RWPE1 (cell line): ENCODE results near the gene FNTB.
"Not testable (repeated sequence)": the region's sequence is repeated elsewhere in the genome, so short reads cannot be mapped to it uniquely, and the experiment has no call there.

ENCODE experiments used
- CTCF ChIA-PET: fragments of 350-600 bp; sonication (Branson Sonifier 250); formaldehyde crosslinking; extraction: SDS; loops from one replicate; lab custom pipeline; 2021; lab: Yijun Ruan, JAX
- POLR2A ChIA-PET: fragments of 400-600 bp; formaldehyde crosslinking; extraction: SDS; loops from one replicate; lab custom pipeline; 2020; ENCODE audit warnings: antibody characterized with exemption; ENCODE audit not compliant: low non-redundant PET; lab: Yijun Ruan, JAX
- DNase-seq: peaks from one replicate; pipeline ENCODE4 v3.0.0; 2012; ENCODE audit warnings: low spot score
- H3K27ac ChIP-seq: fragments of 450-650 bp; 2 replicates; pipeline ENCODE4 v1.5.1; 2017
- TF ChIP-seq, protein P1 (sequence below): fragments of 450-650 bp; conservative IDR thresholded peaks from 2 replicates; pipeline ENCODE4 v1.5.1; 2017; ENCODE audit warnings: low read depth, mild to moderate bottlenecking

The FNTB gene

GRCh38 chr14:65028937-65029336 is 42.2 kb downstream of the FNTB start:
- ChIA-PET POLR2A (no interaction called here), CTCF (no interaction called here)
- TF ChIP-seq, protein P1, sequence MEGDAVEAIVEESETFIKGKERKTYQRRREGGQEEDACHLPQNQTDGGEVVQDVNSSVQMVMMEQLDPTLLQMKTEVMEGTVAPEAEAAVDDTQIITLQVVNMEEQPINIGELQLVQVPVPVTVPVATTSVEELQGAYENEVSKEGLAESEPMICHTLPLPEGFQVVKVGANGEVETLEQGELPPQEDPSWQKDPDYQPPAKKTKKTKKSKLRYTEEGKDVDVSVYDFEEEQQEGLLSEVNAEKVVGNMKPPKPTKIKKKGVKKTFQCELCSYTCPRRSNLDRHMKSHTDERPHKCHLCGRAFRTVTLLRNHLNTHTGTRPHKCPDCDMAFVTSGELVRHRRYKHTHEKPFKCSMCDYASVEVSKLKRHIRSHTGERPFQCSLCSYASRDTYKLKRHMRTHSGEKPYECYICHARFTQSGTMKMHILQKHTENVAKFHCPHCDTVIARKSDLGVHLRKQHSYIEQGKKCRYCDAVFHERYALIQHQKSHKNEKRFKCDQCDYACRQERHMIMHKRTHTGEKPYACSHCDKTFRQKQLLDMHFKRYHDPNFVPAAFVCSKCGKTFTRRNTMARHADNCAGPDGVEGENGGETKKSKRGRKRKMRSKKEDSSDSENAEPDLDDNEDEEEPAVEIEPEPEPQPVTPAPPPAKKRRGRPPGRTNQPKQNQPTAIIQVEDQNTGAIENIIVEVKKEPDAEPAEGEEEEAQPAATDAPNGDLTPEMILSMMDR, result no peak

GRCh38 chr14:65031321-65031720 is 44.6 kb downstream of the FNTB start:
- POLR2A ChIA-PET, DNase-seq, H3K27ac ChIP-seq: not testable (repeated sequence)
- CTCF ChIA-PET, result interaction anchor here (0.6 kb wide), 1 partner anchor 48 kb away, joined by 3 read pairs; no protein-coding TSS in a partner anchor

More at GRCh38 chr14:65028937-65029336, 42.2 kb downstream of the FNTB start:
- DNase-seq, result no peak
- no peak overlapping the region for H3K27ac ChIP-seq

- no peak for DNase-seq
- CTCF ChIA-PET, result no interaction called here
- TF ChIP-seq, protein P1, result no peak
- POLR2A ChIA-PET, result no interaction called here
- H3K27ac ChIP-seq, result no peak overlapping the region
These were observed 45.6 kb downstream of the FNTB start for GRCh38 chr14:65032319-65032718.

DNA sequence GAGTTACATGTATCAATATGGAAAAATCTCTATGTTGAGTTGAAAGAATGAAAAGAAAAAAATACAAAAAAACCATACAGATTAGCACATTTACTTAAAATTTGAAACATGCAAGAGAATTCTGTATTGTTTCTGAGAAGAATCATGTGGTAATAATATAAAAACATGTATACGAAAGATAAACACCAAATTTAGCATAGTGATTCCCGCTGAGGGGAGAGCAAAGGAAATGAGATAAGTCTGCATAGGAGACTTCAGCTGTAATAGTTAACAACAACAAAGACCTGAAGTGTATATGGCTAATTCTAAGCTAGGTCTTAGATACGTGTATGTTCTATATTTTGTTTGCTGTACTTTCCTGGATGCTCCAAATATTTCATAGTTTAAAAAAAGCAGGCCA is 46.5 kb downstream of the FNTB start:
- TF ChIP-seq, protein P1, result no peak

GRCh38 chr14:65034021-65034420 is 47.3 kb downstream of the FNTB start:
- no peak for DNase-seq
- TF ChIP-seq, protein P1, result no peak
- POLR2A ChIA-PET, result no interaction called here
- H3K27ac ChIP-seq, result no peak overlapping the region
- CTCF ChIA-PET, result interaction anchor here (0.5 to 1.4 kb wide), 2 partner anchors 14 to 62 kb away, joined by 4 to 5 read pairs; no protein-coding TSS in a partner anchor

More for the DNA sequence above, 46.5 kb downstream of the FNTB start:
- no peak overlapping the region for H3K27ac ChIP-seq
- ChIA-PET POLR2A (no interaction called here), CTCF (no interaction called here)
- DNase-seq, result no peak

DNA sequence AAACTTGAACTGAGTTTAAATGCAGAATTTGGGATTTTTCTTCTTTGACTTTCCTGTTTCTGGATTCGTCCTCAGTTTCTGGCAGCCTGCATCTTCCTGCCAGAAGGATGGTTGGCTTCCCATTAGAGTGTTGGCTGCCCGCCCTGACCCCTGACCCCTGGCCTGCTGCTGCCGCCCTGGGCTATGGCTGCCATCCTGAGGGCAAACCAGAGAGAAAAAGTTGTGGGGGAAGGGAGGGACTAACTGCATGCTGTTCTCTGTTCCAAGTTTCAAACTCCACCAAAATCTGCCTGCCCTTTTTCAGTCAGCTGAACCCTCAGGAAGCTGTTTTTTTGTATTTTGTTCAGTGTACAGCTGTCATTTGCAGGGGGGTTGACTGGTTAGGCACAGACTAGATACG is 48.4 kb downstream of the FNTB start:
- TF ChIP-seq, protein P1, result no peak
- CTCF ChIA-PET, result interaction anchor here (0.7 to 1.4 kb wide), 2 partner anchors 15 to 115 kb away, joined by 5 to 6 read pairs; no protein-coding TSS in a partner anchor
- DNase-seq, result no peak
- H3K27ac ChIP-seq, result no peak overlapping the region
- POLR2A ChIA-PET, result no interaction called here

GRCh38 chr14:65038966-65039365 is 52.3 kb downstream of the FNTB start:
- POLR2A ChIA-PET, result no interaction called here
- TF ChIP-seq, protein P1, result no peak
- no peak for DNase-seq
- CTCF ChIA-PET, result no interaction called here
- H3K27ac ChIP-seq, result no peak overlapping the region
